Colonic mucosa (tissue), 4 donors: Measurements from ENCODE around the gene F8. TPM values are rescaled to one million over a fixed set of nuclear protein-coding genes. Genes with fewer than 3 reads are reported as not detected.
"Not testable (repeated sequence)": the region's sequence is repeated elsewhere in the genome, so short reads cannot be mapped to it uniquely, and the experiment has no call there.

Experiments
- DNase-seq: peaks from one replicate; pipeline ENCODE4 v3.0.0-alpha.2; 2020
- H3K27ac ChIP-seq: fragments of 200-600 bp; one replicate; pipeline ENCODE4 v1.8.0; 2021
- H3K27me3 ChIP-seq: fragments of 200-600 bp; one replicate; pipeline ENCODE4 v1.8.0; 2021
- H3K36me3 ChIP-seq: fragments of 200-600 bp; one replicate; pipeline ENCODE4 v1.8.0; 2021
- H3K4me1 ChIP-seq: fragments of 200-600 bp; one replicate; pipeline ENCODE4 v1.8.0; 2021; ENCODE audit warnings: mild to moderate bottlenecking
- H3K4me3 ChIP-seq: fragments of 200-600 bp; one replicate; pipeline ENCODE4 v1.8.0; 2021
- H3K9ac ChIP-seq, 2 donors: one replicate each; pipeline ENCODE4 v1.7.0; 2013; ENCODE audit warnings: control low read depth in 2 of 2, low read depth in 2 of 2, low read length in 2 of 2
- H3K9me3 ChIP-seq: fragments of 200-600 bp; one replicate; pipeline ENCODE4 v1.8.0; 2021
- intact Hi-C: fragments of 100-400 bp; cut with DNase I; formaldehyde crosslinking; loops from one replicate; pipeline ENCODE4 v1.14.1; 2022
- total RNA-seq, 2 donors: library from RNA; stranded (reverse); fragmentation: NEBNext Ultra II Directional in 1 of 2; extraction: Animal tissue kit (Norgen Biotek cat#: 25700) in 1 of 2; gene quantifications; one replicate each; pipeline ENCODE4 v1.2.1, GENCODE V29; 2021
- TF ChIP-seq, protein P1 (sequence below): fragments of 200-600 bp; IDR thresholded peaks from one replicate; pipeline ENCODE4 v1.8.0; 2022; ENCODE audit warnings: antibody characterized with exemption, mild to moderate bottlenecking
- donor health status: healthy.
- donor health status: DM: no; HTN: no; CAD: no.
- donor health status: DM: no; HTN: no; CAD: no.

F8 gene
- total RNA-seq, 2 donors from 2014 or later, result 2.3 to 3.5 TPM

DNA sequence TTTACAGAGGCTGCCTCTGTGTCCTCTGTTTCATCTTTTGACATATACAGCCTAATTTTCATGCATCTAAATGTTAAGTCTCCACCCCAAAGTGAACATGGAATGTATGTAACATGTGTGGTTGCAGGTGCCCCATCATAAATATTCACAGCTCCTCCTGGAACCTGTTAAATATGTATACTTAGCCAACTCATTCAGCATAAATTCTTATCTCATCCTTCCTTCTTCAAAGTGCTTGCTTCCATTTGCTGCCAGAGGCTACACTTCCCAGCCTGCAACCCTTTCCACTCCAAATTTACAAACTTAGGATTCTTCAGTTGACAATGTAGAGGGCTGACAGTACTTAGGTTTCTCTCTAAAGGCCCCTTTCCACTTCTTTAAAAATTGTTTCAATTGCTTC lies 60.6 kb downstream of the F8 start:
- Histone ChIP-seq H3K36me3 (no peaks in the 10 kb centered on the region), H3K9ac (no peak overlapping the region), H3K4me3 (no peak overlapping the region), H3K27ac (no peak overlapping the region), H3K4me1 (no peaks in the 10 kb centered on the region), H3K27me3 (no peaks in the 10 kb centered on the region), H3K9me3 (no peaks in the 10 kb centered on the region)
- intact Hi-C loops, result no loop called here
- DNase-seq, result no peak
- TF ChIP-seq, protein P1, sequence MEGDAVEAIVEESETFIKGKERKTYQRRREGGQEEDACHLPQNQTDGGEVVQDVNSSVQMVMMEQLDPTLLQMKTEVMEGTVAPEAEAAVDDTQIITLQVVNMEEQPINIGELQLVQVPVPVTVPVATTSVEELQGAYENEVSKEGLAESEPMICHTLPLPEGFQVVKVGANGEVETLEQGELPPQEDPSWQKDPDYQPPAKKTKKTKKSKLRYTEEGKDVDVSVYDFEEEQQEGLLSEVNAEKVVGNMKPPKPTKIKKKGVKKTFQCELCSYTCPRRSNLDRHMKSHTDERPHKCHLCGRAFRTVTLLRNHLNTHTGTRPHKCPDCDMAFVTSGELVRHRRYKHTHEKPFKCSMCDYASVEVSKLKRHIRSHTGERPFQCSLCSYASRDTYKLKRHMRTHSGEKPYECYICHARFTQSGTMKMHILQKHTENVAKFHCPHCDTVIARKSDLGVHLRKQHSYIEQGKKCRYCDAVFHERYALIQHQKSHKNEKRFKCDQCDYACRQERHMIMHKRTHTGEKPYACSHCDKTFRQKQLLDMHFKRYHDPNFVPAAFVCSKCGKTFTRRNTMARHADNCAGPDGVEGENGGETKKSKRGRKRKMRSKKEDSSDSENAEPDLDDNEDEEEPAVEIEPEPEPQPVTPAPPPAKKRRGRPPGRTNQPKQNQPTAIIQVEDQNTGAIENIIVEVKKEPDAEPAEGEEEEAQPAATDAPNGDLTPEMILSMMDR, result no peak

DNA sequence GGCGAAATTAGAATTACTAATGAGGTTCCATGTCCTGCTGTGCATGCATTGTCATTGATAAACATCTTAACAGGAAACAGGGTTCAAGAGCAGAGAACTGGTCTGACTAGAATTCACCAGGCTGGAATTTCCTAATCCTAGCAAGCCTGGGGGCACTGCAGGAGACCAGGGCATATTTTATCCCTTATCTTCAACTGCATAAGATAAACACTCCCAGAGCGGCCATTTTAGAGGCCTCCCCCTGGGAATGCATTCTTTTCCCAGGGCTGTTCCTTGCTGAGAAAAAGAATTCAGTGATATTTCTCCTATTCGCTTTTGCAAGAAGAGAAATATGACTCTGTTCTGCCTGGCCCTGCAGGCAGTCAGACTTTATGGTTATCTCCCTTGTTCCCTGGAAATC lies 66.7 kb downstream of the F8 start:
- H3K27ac ChIP-seq, H3K27me3 ChIP-seq, H3K9ac ChIP-seq, H3K36me3 ChIP-seq, DNase-seq, intact Hi-C loops, H3K4me1 ChIP-seq, H3K9me3 ChIP-seq, H3K4me3 ChIP-seq: not testable (repeated sequence)

DNA sequence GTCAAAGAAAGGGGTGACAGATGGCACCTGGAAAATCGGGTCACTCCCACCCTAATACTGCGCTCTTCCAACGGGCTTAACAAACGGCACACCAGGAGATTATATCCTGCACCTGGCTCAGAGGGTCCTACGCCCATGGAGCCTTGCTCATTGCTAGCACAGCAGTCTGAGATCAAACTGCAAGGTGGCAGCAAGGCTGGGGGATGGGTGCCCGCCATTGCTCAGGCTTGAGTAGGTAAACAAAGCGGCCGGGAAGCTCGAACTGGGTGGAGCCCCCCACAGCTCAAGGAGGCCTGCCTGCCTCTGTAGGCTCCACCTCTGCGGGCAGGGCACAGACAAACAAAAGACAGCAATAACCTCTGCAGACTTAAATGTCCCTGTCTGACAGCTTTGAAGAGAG lies 83.3 kb downstream of the F8 start:
- H3K27me3 ChIP-seq, H3K9ac ChIP-seq, H3K36me3 ChIP-seq, H3K4me3 ChIP-seq, intact Hi-C loops, H3K9me3 ChIP-seq, H3K27ac ChIP-seq, H3K4me1 ChIP-seq, DNase-seq: not testable (repeated sequence)

DNA sequence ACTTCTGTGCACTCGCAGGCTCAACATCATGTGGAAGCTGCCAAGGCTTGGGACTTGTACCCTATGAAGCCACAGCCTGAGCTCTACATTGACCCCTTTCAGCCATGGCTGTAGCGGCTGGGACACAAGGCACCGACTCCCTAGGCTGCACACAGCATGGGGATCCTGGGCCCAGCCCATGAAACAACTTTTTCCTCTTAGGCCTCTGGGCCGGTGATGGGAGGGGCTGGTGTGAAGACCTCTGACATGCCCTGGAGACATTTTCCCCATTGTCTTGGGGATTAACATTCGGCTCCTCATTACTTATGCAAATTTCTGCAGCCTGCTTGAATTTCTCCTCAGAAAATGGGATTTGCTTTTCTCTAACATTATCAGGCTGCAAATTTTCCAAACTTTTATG lies 97.8 kb downstream of the F8 start:
- H3K4me1 ChIP-seq, H3K27ac ChIP-seq, DNase-seq, intact Hi-C loops, H3K9ac ChIP-seq, H3K9me3 ChIP-seq, H3K27me3 ChIP-seq, H3K4me3 ChIP-seq, H3K36me3 ChIP-seq: not testable (repeated sequence)

DNA sequence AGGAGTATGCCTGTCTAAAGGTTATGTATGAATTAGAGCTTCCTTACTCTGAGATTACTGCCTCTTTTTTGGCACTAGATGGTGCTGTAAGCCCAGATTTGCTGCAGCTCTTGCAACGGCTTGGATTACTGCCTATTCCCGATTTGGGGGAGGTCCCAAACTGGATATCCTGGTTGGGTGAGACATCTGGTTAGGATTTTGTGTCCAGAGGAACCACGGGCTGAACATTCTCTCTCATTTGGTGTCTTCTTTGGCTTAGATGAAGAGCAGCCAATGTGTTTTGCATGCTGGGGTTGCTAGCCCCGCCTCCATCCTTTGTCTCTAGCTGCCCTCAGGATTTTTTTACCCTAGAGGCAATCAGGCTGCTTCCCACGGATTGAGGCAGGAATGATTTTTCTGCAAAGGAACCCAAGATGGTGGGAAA lies 104.5 kb downstream of the F8 start:
- DNase-seq, result peak; percentile 48
- Histone ChIP-seq H3K27me3 (no peaks in the 10 kb centered on the region), H3K9ac (no peak overlapping the region), H3K4me1 (no peaks in the 10 kb centered on the region), H3K4me3 (no peak overlapping the region), H3K36me3 (no peaks in the 10 kb centered on the region), H3K9me3 (no peaks in the 10 kb centered on the region), H3K27ac (no peak overlapping the region)
- intact Hi-C loops, result loop anchor here (10.0 kb wide), 1 partner anchor 167 kb away; no protein-coding TSS in a partner anchor
- TF ChIP-seq, protein P1, result peak; percentile 53

DNA sequence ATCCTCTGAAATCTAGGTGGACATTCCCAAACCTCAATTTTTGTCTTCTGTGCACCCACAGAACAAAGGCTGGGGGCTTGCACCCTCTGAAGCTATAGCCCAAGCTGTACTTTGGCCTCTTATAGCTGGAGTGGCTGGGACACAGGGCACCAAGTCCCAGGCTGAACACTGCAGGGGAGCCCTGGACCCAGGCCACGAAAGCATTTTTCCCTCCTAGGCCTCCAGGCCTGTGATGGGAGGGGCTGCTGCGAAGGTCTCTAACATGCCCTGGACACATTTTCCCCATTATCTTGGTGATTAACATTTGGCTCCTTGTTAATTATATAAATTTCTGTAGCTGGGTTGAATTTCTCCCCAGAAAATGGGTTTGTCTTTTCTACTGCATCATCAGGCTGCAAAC lies 108.5 kb downstream of the F8 start:
- no peak for DNase-seq
- Histone ChIP-seq H3K36me3 (no peaks in the 10 kb centered on the region), H3K9ac (no peak overlapping the region), H3K9me3 (no peaks in the 10 kb centered on the region), H3K27ac (no peak overlapping the region), H3K4me1 (no peaks in the 10 kb centered on the region), H3K27me3 (no peaks in the 10 kb centered on the region), H3K4me3 (no peak overlapping the region)
- TF ChIP-seq, protein P1, result no peak
- intact Hi-C loops, result loop anchor here (10.0 kb wide), 1 partner anchor 171 kb away; no protein-coding TSS in a partner anchor

DNA sequence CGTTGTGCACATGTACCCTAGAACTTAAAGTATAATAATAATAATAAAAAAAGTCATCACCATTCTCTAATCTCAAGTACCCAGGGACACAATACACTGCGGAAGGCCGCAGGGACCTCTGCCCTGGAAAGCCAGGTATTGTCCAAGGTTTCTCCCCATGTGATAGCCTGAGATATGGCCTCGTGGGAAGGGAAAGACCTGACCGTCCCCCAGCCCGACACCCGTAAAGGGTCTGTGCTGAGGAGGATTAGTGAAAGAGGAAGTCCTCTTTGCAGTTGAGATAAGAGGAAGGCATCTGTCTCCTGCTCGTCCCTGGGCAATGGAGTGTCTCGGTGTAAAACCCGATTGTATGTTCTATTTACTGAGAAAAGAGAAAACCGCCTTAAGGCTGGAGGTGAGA lies 112.0 kb downstream of the F8 start:
- not testable (repeated sequence) for H3K27me3 ChIP-seq, H3K27ac ChIP-seq, H3K4me3 ChIP-seq, H3K36me3 ChIP-seq, H3K9ac ChIP-seq, H3K9me3 ChIP-seq, DNase-seq, H3K4me1 ChIP-seq
- intact Hi-C loops, result loop anchor here (10.0 kb wide), 1 partner anchor 174 kb away; no protein-coding TSS in a partner anchor

DNA sequence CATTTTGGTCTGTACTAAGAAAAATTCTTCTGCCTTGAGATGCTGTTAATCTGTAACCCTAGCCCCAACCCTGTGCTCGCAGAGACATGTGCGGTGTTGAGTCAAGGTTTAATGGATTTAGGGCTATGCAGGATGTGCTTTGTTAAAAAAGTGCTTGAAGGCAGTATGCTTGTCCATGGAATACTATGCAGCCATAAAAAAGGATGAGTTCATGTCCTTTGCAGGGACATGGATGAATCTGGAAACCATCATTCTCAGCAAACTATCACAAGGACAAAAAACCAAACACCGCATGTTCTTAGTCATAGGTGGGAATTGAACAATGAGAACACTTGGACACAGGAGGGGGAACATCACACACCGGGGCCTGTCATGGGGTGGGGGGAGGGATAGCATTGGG lies 112.5 kb downstream of the F8 start:
- H3K27ac ChIP-seq, H3K27me3 ChIP-seq, H3K9me3 ChIP-seq, H3K4me1 ChIP-seq, H3K9ac ChIP-seq, DNase-seq, H3K36me3 ChIP-seq, H3K4me3 ChIP-seq: not testable (repeated sequence)
- intact Hi-C loops, result loop anchor here (10.0 kb wide), 1 partner anchor 175 kb away; no protein-coding TSS in a partner anchor
